ENCODE results near the gene MTFP1.
"Not testable (repeated sequence)": the region's sequence is repeated elsewhere in the genome, so short reads cannot be mapped to it uniquely, and the experiment has no call there.

The MTFP1 gene

GRCh38 chr22:30399718-30400117 is 25.9 kb upstream of the MTFP1 start:
- H3K9ac ChIP-seq (ENCODE audit: low read length): no peak overlapping the region
- H3K79me2 ChIP-seq (ENCODE audit: low read length): no peaks in the 10 kb centered on the region
- no peak overlapping the region for H3K4me3 ChIP-seq (ENCODE audit: low read length)
- 0 out of 2 replicates have a peak, but pooled peaks cover 7% of the 10 kb centered on the region for H3K27me3 ChIP-seq (ENCODE audit: low read depth, low read length)
- no peaks in the 10 kb centered on the region for H4K20me1 ChIP-seq (ENCODE audit: insufficient read depth, low read length)
- TF ChIP-seq EZH2phosphoT487 (IDR thresholded peaks at IDR 0.05; ENCODE audit: low read depth): no peak
- TF ChIP-seq CTCF (IDR thresholded peaks at IDR 0.05; ENCODE audit: low read depth, low read length): no peak
- H3K36me3 ChIP-seq (replicated peaks; ENCODE audit: low read depth, low read length): no peaks in the 10 kb centered on the region
- no peak overlapping the region for H2AFZ ChIP-seq (ENCODE audit: low read depth, low read length)
- H3K4me1 ChIP-seq (ENCODE audit: low read length): peaks cover 13% of the 10 kb centered on the region
- no peaks in the 10 kb centered on the region for H3K9me3 ChIP-seq (ENCODE audit: insufficient read depth, low read length)
- no peak overlapping the region for H3K27ac ChIP-seq (ENCODE audit: low read length)
- no peak overlapping the region for H3K4me2 ChIP-seq (ENCODE audit: low read length)

- Histone ChIP-seq H3K27me3 (ENCODE audit: low read depth, low read length) (0 out of 2 replicates have a peak, but pooled peaks cover 7% of the 10 kb centered on the region), H3K36me3 (replicated peaks; ENCODE audit: low read depth, low read length) (no peaks in the 10 kb centered on the region), H3K4me2 (ENCODE audit: low read length) (no peak overlapping the region), H3K79me2 (ENCODE audit: low read length) (no peaks in the 10 kb centered on the region), H3K4me1 (ENCODE audit: low read length) (peaks cover 13% of the 10 kb centered on the region), H3K4me3 (ENCODE audit: low read length) (no peak overlapping the region), H2AFZ (ENCODE audit: low read depth, low read length) (no peak overlapping the region), H3K9me3 (ENCODE audit: insufficient read depth, low read length) (no peaks in the 10 kb centered on the region), H4K20me1 (ENCODE audit: insufficient read depth, low read length) (no peaks in the 10 kb centered on the region), H3K27ac (ENCODE audit: low read length) (no peak overlapping the region), H3K9ac (ENCODE audit: low read length) (no peak overlapping the region)
- TF ChIP-seq CTCF (IDR thresholded peaks at IDR 0.05; ENCODE audit: low read depth, low read length): no peak
- TF ChIP-seq EZH2phosphoT487 (IDR thresholded peaks at IDR 0.05; ENCODE audit: low read depth): no peak
These were observed 25.4 kb upstream of the MTFP1 start for GRCh38 chr22:30400159-30400558.

GRCh38 chr22:30401024-30401423 is 24.5 kb upstream of the MTFP1 start:
- H3K4me1 ChIP-seq (ENCODE audit: low read length): peaks cover 13% of the 10 kb centered on the region
- not testable (repeated sequence) for H3K36me3 ChIP-seq (replicated peaks; ENCODE audit: low read depth, low read length); H3K9me3 ChIP-seq (ENCODE audit: insufficient read depth, low read length); H3K4me3 ChIP-seq (ENCODE audit: low read length); H3K79me2 ChIP-seq (ENCODE audit: low read length); H2AFZ ChIP-seq (ENCODE audit: low read depth, low read length); H3K27ac ChIP-seq (ENCODE audit: low read length); H3K4me2 ChIP-seq (ENCODE audit: low read length); H4K20me1 ChIP-seq (ENCODE audit: insufficient read depth, low read length); H3K27me3 ChIP-seq (ENCODE audit: low read depth, low read length); H3K9ac ChIP-seq (ENCODE audit: low read length)

GRCh38 chr22:30402028-30402765 is 23.4 kb upstream of the MTFP1 start:
- Histone ChIP-seq H3K79me2 (ENCODE audit: low read length) (no peaks in the 10 kb centered on the region), H3K4me3 (ENCODE audit: low read length) (no peak overlapping the region), H3K9ac (ENCODE audit: low read length) (no peak overlapping the region), H3K36me3 (replicated peaks; ENCODE audit: low read depth, low read length) (peaks cover 8% of the 10 kb centered on the region), H3K27me3 (ENCODE audit: low read depth, low read length) (0 out of 2 replicates have a peak, but pooled peaks cover 7% of the 10 kb centered on the region), H3K4me1 (ENCODE audit: low read length) (peaks cover 8% of the 10 kb centered on the region), H3K27ac (ENCODE audit: low read length) (no peak overlapping the region), H3K9me3 (ENCODE audit: insufficient read depth, low read length) (no peaks in the 10 kb centered on the region), H3K4me2 (ENCODE audit: low read length) (no peak overlapping the region), H2AFZ (ENCODE audit: low read depth, low read length) (no peak overlapping the region), H4K20me1 (ENCODE audit: insufficient read depth, low read length) (no peaks in the 10 kb centered on the region)
- TF ChIP-seq CTCF (IDR thresholded peaks at IDR 0.05; ENCODE audit: low read depth, low read length): no peak
- no peak for TF ChIP-seq EZH2phosphoT487 (IDR thresholded peaks at IDR 0.05; ENCODE audit: low read depth)

- H4K20me1 ChIP-seq (ENCODE audit: insufficient read depth, low read length); H3K9me3 ChIP-seq (ENCODE audit: insufficient read depth, low read length); H3K79me2 ChIP-seq (ENCODE audit: low read length); H2AFZ ChIP-seq (ENCODE audit: low read depth, low read length); H3K4me3 ChIP-seq (ENCODE audit: low read length); H3K27me3 ChIP-seq (ENCODE audit: low read depth, low read length); H3K27ac ChIP-seq (ENCODE audit: low read length); H3K4me2 ChIP-seq (ENCODE audit: low read length); H3K4me1 ChIP-seq (ENCODE audit: low read length); H3K9ac ChIP-seq (ENCODE audit: low read length): not testable (repeated sequence)
- H3K36me3 ChIP-seq (replicated peaks; ENCODE audit: low read depth, low read length): peaks cover 11% of the 10 kb centered on the region
These were observed 22.8 kb upstream of the MTFP1 start for GRCh38 chr22:30402766-30403104.
